Progenitor cell of endocrine pancreas (in vitro differentiated cells): ENCODE results near the gene MPIG6B. TPM values are rescaled to one million over a fixed set of nuclear protein-coding genes. Genes with fewer than 3 reads are reported as not detected.

Source experiments
- DNase-seq: peaks from one replicate; pipeline ENCODE4 v3.0.0; 2021; ENCODE audit warnings: low spot score; ENCODE audit not compliant: unreplicated experiment
- H3K27ac Mint-ChIP-seq: 2 replicates; pipeline ENCODE4 v1.8.0; 2021; ENCODE audit warnings: mild to moderate bottlenecking, moderate library complexity, mixed read lengths
- H3K27me3 Mint-ChIP-seq: 2 replicates; pipeline ENCODE4 v1.8.0; 2021; ENCODE audit warnings: mixed read lengths
- H3K36me3 Mint-ChIP-seq: 2 replicates; pipeline ENCODE4 v1.8.0; 2022; ENCODE audit warnings: mixed read lengths; ENCODE audit not compliant: insufficient read depth
- H3K4me1 Mint-ChIP-seq: 2 replicates; pipeline ENCODE4 v1.8.0; 2021; ENCODE audit warnings: low read depth, mixed read lengths
- H3K4me3 Mint-ChIP-seq: 2 replicates; pipeline ENCODE4 v1.8.0; 2021; ENCODE audit warnings: low read depth, mild to moderate bottlenecking, moderate library complexity, mixed read lengths
- H3K9me3 Mint-ChIP-seq: 2 replicates; pipeline ENCODE4 v1.8.0; 2021; ENCODE audit warnings: low read depth, mixed read lengths
- CTCF ChIP-seq: fragments of 200-600 bp; sonication (generic); IDR thresholded peaks from one replicate; pipeline ENCODE4 v1.5.0; 2021; ENCODE audit warnings: antibody characterized with exemption, mild to moderate bottlenecking; ENCODE audit not compliant: unreplicated experiment
- total RNA-seq: library from RNA; stranded (reverse); gene quantifications from 2 replicates; pipeline ENCODE4 v1.2.1, GENCODE V29; 2021

The MPIG6B gene
- total RNA-seq, 1 donor from 2014 or later: not detected

GRCh38 chr6:31720196-31720770 lies 2.9 kb upstream of the MPIG6B start:
- H3K4me3 Mint-ChIP-seq: no peak overlapping the region

GRCh38 chr6:31721351-31722020 lies 1.7 kb upstream of the MPIG6B start, which contains the start of gene LY6G6C:
TSS of gene LY6G6C (minus strand) at chr6:31721746. CDS start at chr6:31721679, 67 bp downstream.
- Mint-ChIP-seq H3K27ac (no peak within 1 kb of the TSS), H3K4me3 (no peak within 1 kb of the TSS), H3K4me1 (peaks cover 17% of the 10 kb centered on the region), H3K36me3 (peaks cover 15% of the 10 kb centered on the region), H3K9me3 (no peaks in the 10 kb centered on the region), H3K27me3 (no peaks in the 10 kb centered on the region)
- no peak for DNase-seq
- TF ChIP-seq CTCF: no peak

More at GRCh38 chr6:31720196-31720770, 2.9 kb upstream of the MPIG6B start:
- Mint-ChIP-seq H3K27ac (no peak overlapping the region), H3K36me3 (peaks cover 7% of the 10 kb centered on the region), H3K9me3 (no peaks in the 10 kb centered on the region), H3K4me1 (peaks cover 17% of the 10 kb centered on the region), H3K27me3 (no peaks in the 10 kb centered on the region)
- DNase-seq: no peak
- TF ChIP-seq CTCF: no peak

- H3K4me1 Mint-ChIP-seq: peaks cover 17% of the 10 kb centered on the region
- H3K27me3 Mint-ChIP-seq: no peaks in the 10 kb centered on the region
- H3K36me3 Mint-ChIP-seq: peaks cover 21% of the 10 kb centered on the region
- no peak overlapping the region for H3K27ac Mint-ChIP-seq
- H3K9me3 Mint-ChIP-seq: no peaks in the 10 kb centered on the region
- H3K4me3 Mint-ChIP-seq: no peak overlapping the region
- no peak for DNase-seq
- TF ChIP-seq CTCF: no peak
Observed at GRCh38 chr6:31722173-31722572, 1.0 kb upstream of the MPIG6B start.

- peaks cover 7% of the 10 kb centered on the region for H3K4me1 Mint-ChIP-seq
- no peaks in the 10 kb centered on the region for H3K27me3 Mint-ChIP-seq
- peak overlapping the region; percentile 74 for H3K27ac Mint-ChIP-seq
- no peak for TF ChIP-seq CTCF
- peaks cover 28% of the 10 kb centered on the region for H3K36me3 Mint-ChIP-seq
- H3K9me3 Mint-ChIP-seq: no peaks in the 10 kb centered on the region
- H3K4me3 Mint-ChIP-seq: no peak overlapping the region
- no peak for DNase-seq
Observed at GRCh38 chr6:31723980-31724691, 963 bp downstream of the MPIG6B start.

GRCh38 chr6:31725502-31726350 lies 2.6 kb downstream of the MPIG6B start:
- DNase-seq: no peak
- TF ChIP-seq CTCF: no peak
- no peak overlapping the region for H3K4me3 Mint-ChIP-seq
- peaks cover 35% of the 10 kb centered on the region for H3K36me3 Mint-ChIP-seq
- H3K27me3 Mint-ChIP-seq: no peaks in the 10 kb centered on the region
- H3K9me3 Mint-ChIP-seq: no peaks in the 10 kb centered on the region
- H3K27ac Mint-ChIP-seq: peak overlapping the region; percentile 3
- peaks cover 14% of the 10 kb centered on the region for H3K4me1 Mint-ChIP-seq
